ENCODE measurements around the gene CASKIN1.

Gene CASKIN1

DNA sequence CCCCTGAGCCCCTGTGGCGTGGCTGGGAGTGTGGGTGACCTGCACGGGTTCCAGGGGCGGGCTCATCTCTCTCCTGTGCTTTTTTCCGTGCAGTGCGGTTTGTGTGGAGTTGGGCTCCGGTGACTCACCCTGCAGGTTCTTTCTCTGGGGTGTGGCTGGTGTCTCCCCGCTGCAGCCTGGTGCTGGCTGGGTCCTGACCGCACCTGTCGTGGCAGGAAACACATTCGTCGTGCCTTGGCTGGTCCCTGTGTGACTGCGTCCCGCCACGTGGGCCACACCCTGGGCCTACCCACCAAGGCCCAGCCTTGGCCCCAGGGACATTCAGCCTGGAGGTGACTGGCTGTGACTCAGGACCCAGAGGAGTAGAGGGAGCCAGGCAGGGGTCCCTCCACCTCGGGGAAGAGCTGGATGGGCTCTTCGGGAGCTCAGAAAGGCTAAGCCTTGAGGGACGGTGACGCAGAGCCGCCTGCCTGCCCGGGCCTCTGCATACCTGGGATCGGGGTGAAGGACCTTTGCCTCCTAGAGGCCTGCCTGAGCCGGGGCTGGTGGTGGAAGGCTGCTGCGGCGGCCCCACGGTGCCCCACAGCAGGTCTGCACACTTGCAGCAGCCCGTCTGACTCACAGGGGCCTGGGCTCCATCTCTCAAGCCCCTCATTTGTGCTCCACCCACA is 33.1 kb downstream of the CASKIN1 start:
- Mint-ChIP-seq H3K4me3 (no peak overlapping the region), H3K36me3 (ENCODE audit: low read depth) (peaks cover 13% of the 10 kb centered on the region), H3K27me3 (ENCODE audit: low read depth, poor library complexity) (no peaks in the 10 kb centered on the region), H3K27ac (no peak overlapping the region), H3K9me3 (no peaks in the 10 kb centered on the region), H3K4me1 (peaks cover 16% of the 10 kb centered on the region)
- TF ChIP-seq CTCF (IDR thresholded peaks at IDR 0.05) = no peak
- no peak for DNase-seq

GRCh38 chr16:2162676-2163118 is 33.7 kb downstream of the CASKIN1 start:
- Mint-ChIP-seq H3K9me3 (no peaks in the 10 kb centered on the region), H3K27ac (no peak overlapping the region), H3K4me3 (no peak overlapping the region), H3K27me3 (ENCODE audit: low read depth, poor library complexity) (no peaks in the 10 kb centered on the region), H3K36me3 (ENCODE audit: low read depth) (peaks cover 13% of the 10 kb centered on the region), H3K4me1 (peaks cover 21% of the 10 kb centered on the region)
- no peak for DNase-seq
- no peak for TF ChIP-seq CTCF (IDR thresholded peaks at IDR 0.05)

GRCh38 chr16:2161911-2162310 is 34.5 kb downstream of the CASKIN1 start:
- H3K36me3 Mint-ChIP-seq (ENCODE audit: low read depth) = peaks cover 13% of the 10 kb centered on the region
- no peak for TF ChIP-seq CTCF (IDR thresholded peaks at IDR 0.05)
- H3K4me1 Mint-ChIP-seq = peaks cover 28% of the 10 kb centered on the region
- H3K27me3 Mint-ChIP-seq (ENCODE audit: low read depth, poor library complexity) = no peaks in the 10 kb centered on the region
- H3K9me3 Mint-ChIP-seq = no peaks in the 10 kb centered on the region
- no peak overlapping the region for H3K27ac Mint-ChIP-seq
- H3K4me3 Mint-ChIP-seq = no peak overlapping the region
- no peak for DNase-seq

- Mint-ChIP-seq H3K4me3 (no peak overlapping the region), H3K4me1 (peaks cover 37% of the 10 kb centered on the region), H3K36me3 (ENCODE audit: low read depth) (peaks cover 10% of the 10 kb centered on the region), H3K27me3 (ENCODE audit: low read depth, poor library complexity) (no peaks in the 10 kb centered on the region), H3K9me3 (no peaks in the 10 kb centered on the region), H3K27ac (no peak overlapping the region)
- TF ChIP-seq CTCF (IDR thresholded peaks at IDR 0.05) = no peak
- no peak for DNase-seq
Measured at GRCh38 chr16:2160915-2161551, 35.4 kb downstream of the CASKIN1 start.

- peaks cover 7% of the 10 kb centered on the region for H3K36me3 Mint-ChIP-seq (ENCODE audit: low read depth)
- no peak overlapping the region for H3K4me3 Mint-ChIP-seq
- no peak overlapping the region for H3K27ac Mint-ChIP-seq
- no peak for DNase-seq
- TF ChIP-seq CTCF (IDR thresholded peaks at IDR 0.05) = no peak
- peaks cover 44% of the 10 kb centered on the region for H3K4me1 Mint-ChIP-seq
- no peaks in the 10 kb centered on the region for H3K27me3 Mint-ChIP-seq (ENCODE audit: low read depth, poor library complexity)
- H3K9me3 Mint-ChIP-seq = no peaks in the 10 kb centered on the region
Measured at GRCh38 chr16:2159175-2159838, 37.1 kb downstream of the CASKIN1 start.
